Endothelial cell of umbilical vein (primary cell): ENCODE results near the gene PPP2R5D.

Experiments
- CTCF ChIP-seq, 2 donors: IDR thresholded peaks; 1 replicate in 1 of 2; 2 replicates in 1 of 2; pipeline ENCODE4 v1.5.1; 2011; ENCODE audit warnings: low read length in 2 of 2, mild to moderate bottlenecking in 2 of 2, moderate library complexity in 2 of 2, control low read depth in 1 of 2, inconsistent platforms in 1 of 2, low read depth in 1 of 2; ENCODE audit not compliant: insufficient read depth in 1 of 2; ENCODE audit errors: extremely low read depth in 1 of 2
- EZH2 ChIP-seq: IDR thresholded peaks from 2 replicates; pipeline ENCODE4 v1.6.1; 2012; ENCODE audit warnings: borderline replicate concordance, low read depth, mild to moderate bottlenecking, moderate library complexity, low read length, inconsistent platforms; ENCODE audit not compliant: severe bottlenecking
- JUN ChIP-seq: IDR thresholded peaks from 2 replicates; pipeline ENCODE4 v1.6.1; 2011; ENCODE audit warnings: borderline replicate concordance, low read depth; ENCODE audit not compliant: insufficient read length, insufficient read depth
- POLR2A ChIP-seq: IDR thresholded peaks from 2 replicates; pipeline ENCODE4 v1.6.1; 2012; ENCODE audit warnings: low read depth, mild to moderate bottlenecking, control low read depth, low read length
- POLR2AphosphoS5 ChIP-seq: IDR thresholded peaks from 2 replicates; pipeline ENCODE4 v1.6.1; 2012; ENCODE audit warnings: low read depth, mild to moderate bottlenecking, control low read depth, low read length, moderate library complexity; ENCODE audit not compliant: insufficient read depth
- TF ChIP-seq, protein P1 (sequence below): IDR thresholded peaks from 2 replicates; pipeline ENCODE4 v1.6.1; 2011; ENCODE audit not compliant: insufficient read depth, insufficient read length

- TF ChIP-seq CTCF (IDR thresholded peaks at IDR 0.05; ENCODE audit: extremely low read depth in 1 of 2, insufficient read depth in 1 of 2, low read depth in 1 of 2, low read length in 2 of 2) (no peak), POLR2AphosphoS5 (no peak), EZH2 (no peak), JUN (no peak), POLR2A (no peak)
- TF ChIP-seq, protein P1, sequence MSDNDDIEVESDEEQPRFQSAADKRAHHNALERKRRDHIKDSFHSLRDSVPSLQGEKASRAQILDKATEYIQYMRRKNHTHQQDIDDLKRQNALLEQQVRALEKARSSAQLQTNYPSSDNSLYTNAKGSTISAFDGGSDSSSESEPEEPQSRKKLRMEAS: no peak
These were observed 51.3 kb downstream of the PPP2R5D start for GRCh38 chr6:43035495-43036194.
